Motor neuron (in vitro differentiated cells): Measurements from ENCODE around the gene GOLGA8H. TPM values are rescaled to one million over a fixed set of nuclear protein-coding genes. Genes with fewer than 3 reads are reported as not detected.
"Not testable (repeated sequence)": the region's sequence is repeated elsewhere in the genome, so short reads cannot be mapped to it uniquely, and the experiment has no call there.

Experiments
- ATAC-seq, 8 experiments: fragments of 200-7000 bp; cut with Tn5 transposase; replicated peaks in 6 of 8; 2 replicates each; pipeline ENCODE4 v1.8.0; 2021; ENCODE audit warnings: mild to moderate bottlenecking in 8 of 8, moderate library complexity in 8 of 8
- H3K27ac ChIP-seq, 2 donors: fragments of 250-450 bp; sonication (Bioruptor Pico); 2 replicates each; pipeline ENCODE4 v1.9.0; 2021; ENCODE audit warnings: antibody characterized with exemption in 2 of 2, mild to moderate bottlenecking in 2 of 2, moderate library complexity in 1 of 2
- H3K4me1 ChIP-seq, 2 donors: fragments of 250-450 bp; sonication (Bioruptor Pico); replicated peaks in 1 of 2; 2 replicates each; pipeline ENCODE4 v1.6.1; 2021; ENCODE audit warnings: antibody characterized with exemption in 2 of 2, mild to moderate bottlenecking in 2 of 2, moderate library complexity in 1 of 2
- H3K4me3 ChIP-seq, 5 donors: fragments of 250-450 bp; sonication (Bioruptor Pico); 2 replicates each; pipeline ENCODE4 v1.9.0; 2021; ENCODE audit warnings: antibody characterized with exemption in 5 of 5, mild to moderate bottlenecking in 5 of 5, moderate library complexity in 4 of 5
- WGBS, 10 experiments: fragments of 450-650 bp; shearing (Covaris generic); methylation state at CpG; one replicate each; pipeline ENCODE4 v1.0.0; 2022; 5-methylcytosine and 5-hydroxymethylcytosine counted together
- in situ Hi-C, 9 experiments: fragments of 400-800 bp; cut with MboI; loops; one replicate each; pipeline ENCODE4 v1.15.0; 2021; ENCODE audit warnings: low sequenced_read_pairs in 9 of 9, low pct_unique_long_range_greater_than_20kb in 2 of 9; ENCODE audit not compliant: unreplicated experiment in 9 of 9
- total RNA-seq, 8 experiments: library from RNA; unstranded; fragments of 300-600 nt; gene quantifications; 2 replicates each; pipeline versions ENCODE4 v1.2.3 to v1.2.4, GENCODE V29; 2022

GOLGA8H gene
- total RNA-seq, 8 experiments from 2014 or later = 0.27 to 0.85 (median 0.54) TPM; not detected in 1

GRCh38 chr15:30661154-30661553, 57.3 kb downstream of the GOLGA8H start:
- 33 to 75% (median 67%) methylated on average over 1 of the region's 1 CpG; no CpG with 5 or more reads in 7 of the 10 experiments for WGBS, 10 experiments
- not testable (repeated sequence) for ATAC-seq, H3K4me3 ChIP-seq, H3K4me1 ChIP-seq, H3K27ac ChIP-seq
- in situ Hi-C loops = loop anchor here in 4 of 9 experiments (10.0 to 25.0 kb wide), 3 partner anchors 101 to 826 kb away; no protein-coding TSS in a partner anchor

Other genes with a start within 250 kb of the GOLGA8H start
- 1 to 10 TPM in 7 of 8 experiments, under 1 TPM in 1; 0.51 to 3.5 (median 1.8) TPM for gene CHRFAM7A, start 210.5 kb upstream of the GOLGA8H start, total RNA-seq
- 1 to 10 TPM in 7 of 8 experiments, under 1 TPM in 1; 0.50 to 3.8 (median 1.8) TPM for gene GOLGA8R, start 189.8 kb upstream of the GOLGA8H start, total RNA-seq
- 1 to 10 TPM in 3 of 8 experiments, under 1 TPM in 5; 0.13 to 2.1 (median 0.68) TPM for gene GOLGA8Q, start 52.0 kb upstream of the GOLGA8H start, total RNA-seq